Peyer's patch (tissue), 4 donors: ENCODE measurements around the gene KCTD15.

Experiments
- CTCF ChIP-seq, 6 experiments: fragments of 450-650 bp in 4 of 6; fragments of 200-600 bp in 2 of 6; sonication (generic) in 1 of 6; IDR thresholded peaks; one replicate each; pipeline ENCODE4 v1.5.1; 2017 to 2019; ENCODE audit warnings: antibody characterized with exemption in 6 of 6, mild to moderate bottlenecking in 3 of 6, moderate library complexity in 1 of 6
- POLR2A ChIP-seq, 2 donors: fragments of 450-650 bp; IDR thresholded peaks; one replicate each; pipeline ENCODE4 v1.5.1; 2017; ENCODE audit warnings: antibody characterized with exemption in 2 of 2, mild to moderate bottlenecking in 2 of 2, moderate library complexity in 2 of 2

- TF ChIP-seq CTCF (IDR thresholded peaks at IDR 0.05): no peak
- no peak for TF ChIP-seq POLR2A (IDR thresholded peaks at IDR 0.05)
Observed at GRCh38 chr19:33751436-33751770, 45.3 kb upstream of the KCTD15 start.
